Neural progenitor cell (in vitro differentiated cells): Measurements from ENCODE around the gene KNDC1.

Experiments
- CTCF ChIP-seq: fragments of 200-600 bp; sonication (generic); IDR thresholded peaks from 2 replicates; pipeline ENCODE4 v1.5.1; 2017; ENCODE audit warnings: antibody characterized with exemption, mild to moderate bottlenecking
- EZH2 ChIP-seq: fragments of 200-600 bp; sonication (generic); IDR thresholded peaks from 2 replicates; pipeline ENCODE4 v1.6.1; 2017; ENCODE audit warnings: antibody characterized with exemption, mild to moderate bottlenecking, moderate library complexity

DNA sequence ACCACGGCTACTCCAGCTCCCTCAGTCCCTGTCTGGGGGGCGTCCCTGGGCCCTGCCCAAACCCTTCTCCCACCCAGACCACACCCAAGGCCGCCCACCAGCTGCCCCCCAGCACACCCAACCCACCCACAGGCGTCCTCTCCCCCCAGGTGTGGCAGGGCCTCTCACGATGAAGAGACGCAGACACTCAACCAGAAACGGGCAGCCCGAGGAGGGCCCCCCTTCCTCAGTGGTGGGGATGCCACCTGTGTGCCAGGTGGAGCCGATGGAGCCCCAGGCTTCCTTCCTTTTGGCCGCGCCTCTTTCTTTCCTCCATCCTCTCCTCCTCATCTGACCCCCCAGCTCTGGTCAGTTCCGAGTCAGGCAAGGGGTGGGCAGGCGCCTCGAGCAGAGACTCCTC is 43.6 kb upstream of the KNDC1 start:
- TF ChIP-seq EZH2 (no peak), CTCF (no peak)
